ENCODE results near the gene MRPL19. TPM values are rescaled to one million over a fixed set of nuclear protein-coding genes. Genes with fewer than 3 reads are reported as not detected.

Gene MRPL19
- total and polyA plus RNA-seq, 2 experiments from 2014 or later, result 54.6 to 59.7 TPM

DNA sequence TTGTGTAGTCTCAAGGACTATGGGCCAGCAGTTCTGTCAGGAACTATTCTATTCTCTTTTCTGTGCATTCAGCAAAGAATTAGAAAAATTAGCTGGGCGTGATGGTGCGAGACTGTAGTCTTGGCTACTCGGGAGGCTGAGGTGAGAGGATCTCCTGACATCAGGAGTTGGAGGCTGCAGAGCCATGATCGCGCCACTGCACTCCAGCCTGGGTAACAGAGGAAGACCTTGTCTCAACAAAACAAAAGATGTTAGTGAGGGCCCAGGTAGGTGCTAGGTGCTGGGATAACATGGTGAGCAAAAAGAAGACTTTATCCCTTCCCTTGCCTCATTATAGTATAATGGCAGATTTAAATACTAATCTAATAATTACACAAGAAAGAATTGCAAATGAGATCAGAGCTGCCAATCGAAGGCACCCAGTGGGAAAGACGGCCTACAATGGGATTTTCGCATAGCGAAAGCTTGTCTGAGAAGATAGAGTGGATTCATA, 447 bp upstream of the MRPL19 start:
- peak overlapping the region; percentile 84 for H3K4me3 ChIP-seq
- no peak for DNase-seq (ENCODE audit: low read depth in 1 of 2, low spot score in 1 of 2)
- TF ChIP-seq, protein P1, sequence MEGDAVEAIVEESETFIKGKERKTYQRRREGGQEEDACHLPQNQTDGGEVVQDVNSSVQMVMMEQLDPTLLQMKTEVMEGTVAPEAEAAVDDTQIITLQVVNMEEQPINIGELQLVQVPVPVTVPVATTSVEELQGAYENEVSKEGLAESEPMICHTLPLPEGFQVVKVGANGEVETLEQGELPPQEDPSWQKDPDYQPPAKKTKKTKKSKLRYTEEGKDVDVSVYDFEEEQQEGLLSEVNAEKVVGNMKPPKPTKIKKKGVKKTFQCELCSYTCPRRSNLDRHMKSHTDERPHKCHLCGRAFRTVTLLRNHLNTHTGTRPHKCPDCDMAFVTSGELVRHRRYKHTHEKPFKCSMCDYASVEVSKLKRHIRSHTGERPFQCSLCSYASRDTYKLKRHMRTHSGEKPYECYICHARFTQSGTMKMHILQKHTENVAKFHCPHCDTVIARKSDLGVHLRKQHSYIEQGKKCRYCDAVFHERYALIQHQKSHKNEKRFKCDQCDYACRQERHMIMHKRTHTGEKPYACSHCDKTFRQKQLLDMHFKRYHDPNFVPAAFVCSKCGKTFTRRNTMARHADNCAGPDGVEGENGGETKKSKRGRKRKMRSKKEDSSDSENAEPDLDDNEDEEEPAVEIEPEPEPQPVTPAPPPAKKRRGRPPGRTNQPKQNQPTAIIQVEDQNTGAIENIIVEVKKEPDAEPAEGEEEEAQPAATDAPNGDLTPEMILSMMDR (IDR thresholded peaks at IDR 0.05; ENCODE audit: low read depth, low read length), result no peak
- H3K27me3 ChIP-seq, result no peaks in the 10 kb centered on the region
- H3K4me1 ChIP-seq (ENCODE audit: low read depth), result peaks cover 3% of the 10 kb centered on the region
- peaks cover 7% of the 10 kb centered on the region for H3K36me3 ChIP-seq
- H3K9me3 ChIP-seq (ENCODE audit: low read depth), result no peaks in the 10 kb centered on the region
- H3K27ac ChIP-seq, result peak overlapping the region; percentile 86

GRCh38 chr2:75647771-75648170, 1.2 kb downstream of the MRPL19 start:
- Histone ChIP-seq H3K4me3 (peak overlapping the region; percentile 84), H3K36me3 (peaks cover 18% of the 10 kb centered on the region), H3K27ac (no peak overlapping the region), H3K4me1 (ENCODE audit: low read depth) (peaks cover 3% of the 10 kb centered on the region), H3K9me3 (ENCODE audit: low read depth) (no peaks in the 10 kb centered on the region), H3K27me3 (no peaks in the 10 kb centered on the region)
- no peak for DNase-seq (ENCODE audit: low read depth in 1 of 2, low spot score in 1 of 2)
- TF ChIP-seq, protein P1 (IDR thresholded peaks at IDR 0.05; ENCODE audit: low read depth, low read length), result no peak

GRCh38 chr2:75654012-75654411, 7.4 kb downstream of the MRPL19 start:
- Histone ChIP-seq H3K9me3 (ENCODE audit: low read depth) (no peaks in the 10 kb centered on the region), H3K27me3 (no peaks in the 10 kb centered on the region), H3K4me3 (no peak overlapping the region), H3K36me3 (peaks cover 53% of the 10 kb centered on the region), H3K4me1 (ENCODE audit: low read depth) (peaks cover 8% of the 10 kb centered on the region), H3K27ac (no peak overlapping the region)
- no peak for DNase-seq (ENCODE audit: low read depth in 1 of 2, low spot score in 1 of 2)
- TF ChIP-seq, protein P1 (IDR thresholded peaks at IDR 0.05; ENCODE audit: low read depth, low read length), result no peak

DNA sequence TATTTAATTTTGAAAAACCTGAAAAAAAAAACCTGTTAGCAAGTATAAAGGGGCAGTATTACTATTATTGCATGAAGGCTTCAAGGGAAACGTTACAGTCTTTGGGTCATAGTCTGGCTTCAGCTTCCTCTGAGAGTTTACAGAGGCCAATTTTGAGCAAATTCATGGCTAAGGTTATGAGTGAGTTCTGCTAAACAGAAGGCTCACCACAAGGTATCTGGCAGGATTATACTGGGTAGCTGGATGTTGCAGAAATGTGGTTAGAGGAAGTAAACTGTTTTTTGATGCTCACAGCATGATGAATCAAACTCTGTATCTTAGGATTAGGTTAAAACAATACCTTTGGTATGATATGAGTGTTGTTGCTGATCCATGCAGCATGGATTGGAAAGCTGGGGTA, 9.3 kb downstream of the MRPL19 start:
- Histone ChIP-seq H3K9me3 (ENCODE audit: low read depth) (no peaks in the 10 kb centered on the region), H3K27ac (no peak overlapping the region), H3K36me3 (peaks cover 46% of the 10 kb centered on the region), H3K27me3 (no peaks in the 10 kb centered on the region), H3K4me1 (ENCODE audit: low read depth) (peaks cover 8% of the 10 kb centered on the region), H3K4me3 (no peak overlapping the region)
- TF ChIP-seq, protein P1 (IDR thresholded peaks at IDR 0.05; ENCODE audit: low read depth, low read length), result no peak
- no peak for DNase-seq (ENCODE audit: low read depth in 1 of 2, low spot score in 1 of 2)

- no peaks in the 10 kb centered on the region for H3K27me3 ChIP-seq
- H3K27ac ChIP-seq, result no peak overlapping the region
- H3K4me1 ChIP-seq (ENCODE audit: low read depth), result peaks cover 8% of the 10 kb centered on the region
- DNase-seq (ENCODE audit: low read depth in 1 of 2, low spot score in 1 of 2), result no peak
- H3K4me3 ChIP-seq, result no peak overlapping the region
- no peaks in the 10 kb centered on the region for H3K9me3 ChIP-seq (ENCODE audit: low read depth)
- peaks cover 50% of the 10 kb centered on the region for H3K36me3 ChIP-seq
- TF ChIP-seq, protein P1 (IDR thresholded peaks at IDR 0.05; ENCODE audit: low read depth, low read length), result no peak
These were observed 10.0 kb downstream of the MRPL19 start for GRCh38 chr2:75656563-75656962.

All from cardiac muscle cell (in vitro differentiated cells and primary cell).